Activated CD8-positive, alpha-beta T cell treated with anti-CD3 and anti-CD28 coated beads for 36 hours (primary cell): Measurements from ENCODE around the gene FLOT1. TPM values are rescaled to one million over a fixed set of nuclear protein-coding genes. Genes with fewer than 3 reads are reported as not detected.
A peak's percentile ranks its signal among the peaks of the same experiment; 100 is the strongest.

Experiments used
- ATAC-seq: fragments of 200-7000 bp; cut with Tn5 transposase; one replicate; pipeline ENCODE4 v1.10.0; 2021; ENCODE audit warnings: mild to moderate bottlenecking, moderate library complexity
- CTCF ChIA-PET: fragments of 350-600 bp; sonication (Branson Sonifier 250); formaldehyde crosslinking; loops from one replicate; lab custom pipeline; 2021; ENCODE audit warnings: antibody characterized with exemption; lab: Charles Lee
- POLR2A ChIA-PET: fragments of 350-600 bp; sonication (Branson Sonifier 250); formaldehyde crosslinking; loops from one replicate; lab custom pipeline; 2021; ENCODE audit warnings: antibody characterized with exemption; lab: Charles Lee
- DNase-seq: peaks from one replicate; pipeline ENCODE4 v3.0.0-alpha.2; 2020
- H3K27ac Mint-ChIP-seq: one replicate; pipeline ENCODE4 v1.8.0; 2021; ENCODE audit warnings: mild to moderate bottlenecking, mixed read lengths
- H3K27me3 Mint-ChIP-seq: one replicate; pipeline ENCODE4 v1.8.0; 2021; ENCODE audit warnings: mixed read lengths
- H3K36me3 Mint-ChIP-seq: one replicate; pipeline ENCODE4 v1.8.0; 2021; ENCODE audit warnings: low read depth, mixed read lengths
- H3K4me1 Mint-ChIP-seq: one replicate; pipeline ENCODE4 v1.8.0; 2021; ENCODE audit warnings: low read depth, mixed read lengths
- H3K4me3 Mint-ChIP-seq: one replicate; pipeline ENCODE4 v1.8.0; 2021; ENCODE audit warnings: mild to moderate bottlenecking, moderate library complexity, mixed read lengths
- H3K9me3 Mint-ChIP-seq: one replicate; pipeline ENCODE4 v1.8.0; 2021; ENCODE audit warnings: mixed read lengths
- intact Hi-C: fragments of 100-400 bp; cut with micrococcal nuclease; formaldehyde crosslinking; loops from one replicate; pipeline ENCODE4 v1.10.0; 2022
- total RNA-seq, 2 experiments: library from RNA; stranded (reverse); gene quantifications; one replicate each; pipeline ENCODE4 v1.2.3, GENCODE V29; 2021
- TF ChIP-seq, protein P1 (sequence below): fragments of 200-600 bp; IDR thresholded peaks from one replicate; pipeline ENCODE4 v1.8.0; 2022; ENCODE audit warnings: antibody characterized with exemption, mild to moderate bottlenecking

Gene FLOT1
- total RNA-seq, 2 experiments from 2014 or later: 135 TPM

DNA sequence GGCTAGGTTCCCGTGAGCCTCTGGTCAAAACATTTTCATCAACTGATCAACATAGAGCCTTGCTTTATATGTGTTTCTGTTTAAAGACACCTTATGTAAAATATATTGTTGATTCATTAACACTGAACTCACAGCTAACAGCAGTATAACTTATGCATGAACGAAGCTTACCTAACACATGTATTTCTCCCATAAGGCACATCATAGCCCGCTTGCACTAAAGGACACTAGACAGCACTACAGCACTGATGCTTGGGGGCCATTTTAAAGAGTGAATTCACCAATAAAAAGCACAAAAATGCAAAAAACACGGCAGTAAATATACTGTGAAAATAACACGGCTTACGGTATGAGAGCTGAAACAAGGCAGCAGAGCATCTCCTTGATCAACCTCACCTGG is 4.0 kb downstream of the FLOT1 start:
- Mint-ChIP-seq H3K36me3 (peaks cover 89% of the 10 kb centered on the region), H3K9me3 (peaks cover 8% of the 10 kb centered on the region), H3K27me3 (no peaks in the 10 kb centered on the region), H3K27ac (peak overlapping the region; percentile 49), H3K4me3 (peak overlapping the region; percentile 24), H3K4me1 (peaks cover 77% of the 10 kb centered on the region)
- intact Hi-C loops: loop anchor here (5.0 kb wide), 2 partner anchors 74 to 139 kb away; no protein-coding TSS in a partner anchor
- ChIA-PET POLR2A (interaction anchor here (0.7 to 10.9 kb wide), 8 partner anchors 16 to 176 kb away, joined by 3 to 212 read pairs (median 9); partner anchors contain the start of genes MDC1, TUBB and VARS2), CTCF (interaction anchor here (0.8 to 25.8 kb wide), 14 partner anchors 10 to 176 kb away, joined by 3 to 704 read pairs (median 4); partner anchors contain the start of genes DHX16, TUBB and VARS2)
- ATAC-seq: no peak
- DNase-seq: no peak
- TF ChIP-seq, protein P1, sequence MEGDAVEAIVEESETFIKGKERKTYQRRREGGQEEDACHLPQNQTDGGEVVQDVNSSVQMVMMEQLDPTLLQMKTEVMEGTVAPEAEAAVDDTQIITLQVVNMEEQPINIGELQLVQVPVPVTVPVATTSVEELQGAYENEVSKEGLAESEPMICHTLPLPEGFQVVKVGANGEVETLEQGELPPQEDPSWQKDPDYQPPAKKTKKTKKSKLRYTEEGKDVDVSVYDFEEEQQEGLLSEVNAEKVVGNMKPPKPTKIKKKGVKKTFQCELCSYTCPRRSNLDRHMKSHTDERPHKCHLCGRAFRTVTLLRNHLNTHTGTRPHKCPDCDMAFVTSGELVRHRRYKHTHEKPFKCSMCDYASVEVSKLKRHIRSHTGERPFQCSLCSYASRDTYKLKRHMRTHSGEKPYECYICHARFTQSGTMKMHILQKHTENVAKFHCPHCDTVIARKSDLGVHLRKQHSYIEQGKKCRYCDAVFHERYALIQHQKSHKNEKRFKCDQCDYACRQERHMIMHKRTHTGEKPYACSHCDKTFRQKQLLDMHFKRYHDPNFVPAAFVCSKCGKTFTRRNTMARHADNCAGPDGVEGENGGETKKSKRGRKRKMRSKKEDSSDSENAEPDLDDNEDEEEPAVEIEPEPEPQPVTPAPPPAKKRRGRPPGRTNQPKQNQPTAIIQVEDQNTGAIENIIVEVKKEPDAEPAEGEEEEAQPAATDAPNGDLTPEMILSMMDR: no peak

DNA sequence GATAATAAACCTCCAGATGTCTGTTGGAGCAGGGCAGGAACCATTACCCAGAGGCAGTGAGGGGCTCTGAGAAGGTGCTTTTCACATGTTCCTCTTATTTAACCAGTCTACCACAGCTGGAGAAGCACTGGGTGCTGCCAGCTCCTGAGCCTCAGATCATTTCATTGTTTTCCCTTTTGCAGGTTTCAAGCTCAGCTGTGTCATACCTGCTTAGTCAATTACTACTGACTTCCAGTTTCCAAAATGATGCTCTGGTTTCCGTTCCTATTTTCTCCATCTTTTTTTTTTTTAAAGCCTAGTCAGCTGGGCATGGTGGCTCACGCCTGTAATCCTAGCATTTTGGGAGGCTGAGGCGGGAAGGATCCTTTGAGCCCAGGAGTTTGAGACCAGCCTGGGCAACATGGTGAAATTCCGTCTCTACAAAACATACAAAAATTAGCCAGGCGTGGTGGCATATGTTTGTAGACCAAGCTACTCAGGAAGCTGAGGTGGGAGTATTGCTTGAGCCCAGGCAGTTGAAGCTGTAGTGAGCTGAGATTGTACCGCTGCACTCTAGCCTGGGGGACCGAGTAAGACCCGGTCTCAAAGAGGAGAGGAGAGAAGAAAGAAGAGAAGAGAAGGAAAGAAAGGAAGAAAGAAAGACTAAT is 6.7 kb downstream of the FLOT1 start:
- Mint-ChIP-seq H3K27me3 (no peaks in the 10 kb centered on the region), H3K36me3 (peaks cover 79% of the 10 kb centered on the region), H3K9me3 (peaks cover 8% of the 10 kb centered on the region), H3K4me1 (peaks cover 79% of the 10 kb centered on the region), H3K4me3 (peak overlapping the region; percentile 65), H3K27ac (peak overlapping the region; percentile 94)
- intact Hi-C loops: loop anchor here (5.0 kb wide), 2 partner anchors 77 to 142 kb away; no protein-coding TSS in a partner anchor
- TF ChIP-seq, protein P1: no peak
- POLR2A ChIA-PET: interaction anchor here (0.6 to 10.9 kb wide), 12 partner anchors 9 to 358 kb away, joined by 3 to 212 read pairs (median 4); partner anchors contain the start of genes DHX16, IER3, MDC1 and TUBB
- DNase-seq (peak; percentile 46), ATAC-seq (peak; percentile 9)
- CTCF ChIA-PET: interaction anchor here (0.8 to 25.8 kb wide), 10 partner anchors 14 to 351 kb away, joined by 3 to 704 read pairs (median 7); partner anchors contain the start of genes DHX16 and TUBB

DNA sequence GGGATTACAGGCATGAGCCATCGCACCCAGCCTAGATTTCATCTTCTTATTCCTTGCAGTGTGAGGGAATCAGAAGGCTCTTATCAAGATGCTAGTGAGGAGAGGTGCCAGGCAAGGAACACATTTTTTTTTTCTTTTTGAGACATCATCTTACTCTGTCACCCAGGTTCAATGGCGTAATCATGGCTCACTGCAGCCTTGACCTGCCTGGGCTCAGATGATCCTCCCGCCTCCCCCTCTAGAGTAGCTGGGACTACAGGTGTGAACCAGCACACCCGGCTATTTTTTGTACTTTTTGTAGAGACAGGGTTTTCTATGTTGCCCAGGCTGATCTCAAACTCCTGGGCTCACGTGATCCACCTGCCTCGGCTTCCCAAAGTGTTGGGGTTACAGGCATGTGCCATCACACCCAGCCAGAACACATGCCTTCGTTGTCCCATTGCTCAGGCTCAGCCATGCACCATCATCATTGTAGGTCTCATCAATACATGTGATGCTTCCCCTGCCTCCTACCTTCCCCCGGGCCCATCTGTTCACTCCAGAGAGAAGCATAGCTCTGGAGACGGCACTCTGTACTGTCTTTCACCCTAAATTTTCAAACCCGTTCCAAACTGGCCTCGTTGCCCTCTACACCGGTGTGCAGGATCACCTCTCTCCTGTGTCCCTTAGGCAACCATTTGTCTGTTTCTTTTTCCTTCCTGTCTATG is 10.1 kb downstream of the FLOT1 start:
- Mint-ChIP-seq H3K9me3 (peaks cover 4% of the 10 kb centered on the region), H3K36me3 (peaks cover 66% of the 10 kb centered on the region), H3K4me1 (peaks cover 60% of the 10 kb centered on the region), H3K27me3 (no peaks in the 10 kb centered on the region), H3K27ac (no peak overlapping the region), H3K4me3 (no peak overlapping the region)
- intact Hi-C loops: no loop called here
- DNase-seq (no peak), ATAC-seq (no peak)
- CTCF ChIA-PET: interaction anchor here (1.0 to 25.8 kb wide), 17 partner anchors 10 to 363 kb away, joined by 3 to 704 read pairs (median 7); partner anchors contain the start of genes DHX16, MDC1, TUBB and VARS2
- TF ChIP-seq, protein P1: no peak
- POLR2A ChIA-PET: interaction anchor here (0.7 to 22.1 kb wide), 10 partner anchors 10 to 141 kb away, joined by 3 to 500 read pairs (median 4); partner anchors contain the start of genes DHX16, IER3, MDC1 and TUBB

DNA sequence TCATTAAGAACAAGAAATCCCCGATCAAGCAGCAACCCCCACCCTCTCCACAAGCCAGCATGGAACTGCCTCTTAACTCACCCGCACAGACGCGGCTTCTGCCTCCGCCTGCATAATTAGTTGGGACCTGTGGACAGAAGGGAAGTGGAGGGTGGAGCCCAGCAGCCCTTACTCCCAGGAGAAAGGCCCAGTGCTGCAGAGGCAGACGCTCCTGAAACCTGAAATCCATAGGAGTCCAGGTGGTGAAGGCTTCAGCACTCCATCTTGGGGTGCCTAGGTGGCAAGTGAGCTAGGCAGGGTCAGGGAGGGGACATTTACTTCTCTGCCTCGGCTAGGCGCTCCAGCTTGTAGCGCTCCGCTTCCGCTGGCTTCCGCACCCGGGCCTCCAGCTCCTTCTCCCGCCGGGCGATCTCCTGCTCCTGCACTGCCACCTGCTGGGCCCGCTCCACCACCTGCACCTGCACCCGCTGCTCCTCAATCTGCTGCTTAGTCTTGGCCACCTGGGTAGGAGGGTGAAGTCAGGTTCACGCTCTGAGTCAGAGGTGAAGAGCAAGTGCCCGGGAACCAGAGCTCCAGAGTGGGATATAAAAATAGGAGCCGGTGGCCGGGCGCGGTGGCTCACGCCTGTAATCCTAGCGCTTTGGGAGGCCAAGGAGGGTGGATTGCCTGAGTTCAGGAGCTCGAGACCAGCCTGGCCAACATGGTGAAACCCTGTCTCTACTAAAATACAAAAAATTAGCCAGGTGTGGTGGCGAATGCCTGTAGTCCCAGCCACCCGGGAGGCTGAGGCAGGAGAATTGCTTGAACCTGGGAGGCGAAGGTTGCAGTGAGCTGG is 11.7 kb downstream of the FLOT1 start:
- Mint-ChIP-seq H3K27ac (peak overlapping the region; percentile 44), H3K36me3 (peaks cover 58% of the 10 kb centered on the region), H3K9me3 (no peaks in the 10 kb centered on the region), H3K4me1 (peaks cover 46% of the 10 kb centered on the region), H3K4me3 (peak overlapping the region; percentile 54), H3K27me3 (no peaks in the 10 kb centered on the region)
- TF ChIP-seq, protein P1: peak; percentile 75
- POLR2A ChIA-PET: interaction anchor here (0.6 to 22.1 kb wide), 19 partner anchors 8 to 175 kb away, joined by 3 to 500 read pairs (median 4); partner anchors contain the start of genes DHX16, IER3, MDC1 and MRPS18B
- peak; percentile 93 for DNase-seq
- CTCF ChIA-PET: interaction anchor here (0.6 to 25.8 kb wide), 63 partner anchors 10 to 364 kb away, joined by 3 to 704 read pairs (median 5); partner anchors contain the start of genes ABCF1, ATAT1, DHX16 and FLOT1
- peak; percentile 88 for ATAC-seq
- intact Hi-C loops: loop anchor here (2.0 kb wide), 1 partner anchor 52 kb away; no protein-coding TSS in a partner anchor
